ENCODE results near the gene CACNA1B. TPM values are rescaled to one million over a fixed set of nuclear protein-coding genes. Genes with fewer than 3 reads are reported as not detected.

CACNA1B gene
- total RNA-seq, 1 donor from 2014 or later: 0.74 TPM

- Histone ChIP-seq H3K4me3 (no peak overlapping the region), H3K27ac (no peak overlapping the region), H3K4me1 (no peaks in the 10 kb centered on the region), H3K27me3 (no peaks in the 10 kb centered on the region), H3K36me3 (no peaks in the 10 kb centered on the region), H3K9me3 (no peaks in the 10 kb centered on the region)
- DNase-seq (ENCODE audit: extremely low spot score in 2 of 2): peak in 1 of 2 donors; percentile 70
- intact Hi-C loops (cut with DNase I): no loop called here
- TF ChIP-seq POLR2AphosphoS5 (IDR thresholded peaks at IDR 0.05; ENCODE audit: insufficient read depth in 1 of 2, low read depth in 1 of 2) (no peak), POLR2A (IDR thresholded peaks at IDR 0.05) (no peak)
- TF ChIP-seq, protein P1, sequence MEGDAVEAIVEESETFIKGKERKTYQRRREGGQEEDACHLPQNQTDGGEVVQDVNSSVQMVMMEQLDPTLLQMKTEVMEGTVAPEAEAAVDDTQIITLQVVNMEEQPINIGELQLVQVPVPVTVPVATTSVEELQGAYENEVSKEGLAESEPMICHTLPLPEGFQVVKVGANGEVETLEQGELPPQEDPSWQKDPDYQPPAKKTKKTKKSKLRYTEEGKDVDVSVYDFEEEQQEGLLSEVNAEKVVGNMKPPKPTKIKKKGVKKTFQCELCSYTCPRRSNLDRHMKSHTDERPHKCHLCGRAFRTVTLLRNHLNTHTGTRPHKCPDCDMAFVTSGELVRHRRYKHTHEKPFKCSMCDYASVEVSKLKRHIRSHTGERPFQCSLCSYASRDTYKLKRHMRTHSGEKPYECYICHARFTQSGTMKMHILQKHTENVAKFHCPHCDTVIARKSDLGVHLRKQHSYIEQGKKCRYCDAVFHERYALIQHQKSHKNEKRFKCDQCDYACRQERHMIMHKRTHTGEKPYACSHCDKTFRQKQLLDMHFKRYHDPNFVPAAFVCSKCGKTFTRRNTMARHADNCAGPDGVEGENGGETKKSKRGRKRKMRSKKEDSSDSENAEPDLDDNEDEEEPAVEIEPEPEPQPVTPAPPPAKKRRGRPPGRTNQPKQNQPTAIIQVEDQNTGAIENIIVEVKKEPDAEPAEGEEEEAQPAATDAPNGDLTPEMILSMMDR (IDR thresholded peaks at IDR 0.05): no peak
These were observed 172.3 kb downstream of the CACNA1B start for GRCh38 chr9:138049779-138050471.

GRCh38 chr9:138050472-138051330 is 173.1 kb downstream of the CACNA1B start:
- H3K4me1 ChIP-seq: no peaks in the 10 kb centered on the region
- no peak overlapping the region for H3K4me3 ChIP-seq
- no peaks in the 10 kb centered on the region for H3K9me3 ChIP-seq
- DNase-seq (ENCODE audit: extremely low spot score in 2 of 2): peak in 1 of 2 donors; percentile 93
- intact Hi-C loops (cut with DNase I): no loop called here
- no peaks in the 10 kb centered on the region for H3K36me3 ChIP-seq
- H3K27ac ChIP-seq: no peak overlapping the region
- no peaks in the 10 kb centered on the region for H3K27me3 ChIP-seq
- no peak for TF ChIP-seq POLR2A (IDR thresholded peaks at IDR 0.05)
- TF ChIP-seq, protein P1 (IDR thresholded peaks at IDR 0.05): no peak

- no peak overlapping the region for H3K4me3 ChIP-seq
- H3K36me3 ChIP-seq: no peaks in the 10 kb centered on the region
- H3K4me1 ChIP-seq: no peaks in the 10 kb centered on the region
- H3K9me3 ChIP-seq: no peaks in the 10 kb centered on the region
- H3K27ac ChIP-seq: no peak overlapping the region
- peak in 1 of 2 donors; percentile 81 for DNase-seq (ENCODE audit: extremely low spot score in 2 of 2)
- H3K27me3 ChIP-seq: no peaks in the 10 kb centered on the region
- TF ChIP-seq POLR2AphosphoS5 (IDR thresholded peaks at IDR 0.05; ENCODE audit: insufficient read depth in 1 of 2, low read depth in 1 of 2): no peak
- TF ChIP-seq, protein P1 (IDR thresholded peaks at IDR 0.05): no peak
- TF ChIP-seq POLR2A (IDR thresholded peaks at IDR 0.05): no peak
- intact Hi-C loops (cut with DNase I): no loop called here
These were observed 174.2 kb downstream of the CACNA1B start for GRCh38 chr9:138051586-138052321.

GRCh38 chr9:138052322-138052615 is 174.7 kb downstream of the CACNA1B start:
- DNase-seq (ENCODE audit: extremely low spot score in 2 of 2): no peak
- intact Hi-C loops (cut with DNase I): no loop called here
- Histone ChIP-seq H3K4me3 (no peak overlapping the region), H3K4me1 (no peaks in the 10 kb centered on the region), H3K27ac (no peak overlapping the region), H3K36me3 (no peaks in the 10 kb centered on the region), H3K27me3 (no peaks in the 10 kb centered on the region), H3K9me3 (no peaks in the 10 kb centered on the region)
- TF ChIP-seq POLR2AphosphoS5 (IDR thresholded peaks at IDR 0.05; ENCODE audit: insufficient read depth in 1 of 2, low read depth in 1 of 2): no peak
- TF ChIP-seq POLR2A (IDR thresholded peaks at IDR 0.05): no peak
- TF ChIP-seq, protein P1 (IDR thresholded peaks at IDR 0.05): no peak

Data from vagina (tissue), 2 donors.